KG1 (cell line): ENCODE results near the gene OR4K1.
"Not testable (repeated sequence)": the region's sequence is repeated elsewhere in the genome, so short reads cannot be mapped to it uniquely, and the experiment has no call there.

Source experiments
- DNase-seq: peaks from one replicate; lab custom pipeline; 2025; lab: John Stamatoyannopoulos, UW

The OR4K1 gene, protein sequence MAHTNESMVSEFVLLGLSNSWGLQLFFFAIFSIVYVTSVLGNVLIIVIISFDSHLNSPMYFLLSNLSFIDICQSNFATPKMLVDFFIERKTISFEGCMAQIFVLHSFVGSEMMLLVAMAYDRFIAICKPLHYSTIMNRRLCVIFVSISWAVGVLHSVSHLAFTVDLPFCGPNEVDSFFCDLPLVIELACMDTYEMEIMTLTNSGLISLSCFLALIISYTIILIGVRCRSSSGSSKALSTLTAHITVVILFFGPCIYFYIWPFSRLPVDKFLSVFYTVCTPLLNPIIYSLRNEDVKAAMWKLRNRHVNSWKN

DNA sequence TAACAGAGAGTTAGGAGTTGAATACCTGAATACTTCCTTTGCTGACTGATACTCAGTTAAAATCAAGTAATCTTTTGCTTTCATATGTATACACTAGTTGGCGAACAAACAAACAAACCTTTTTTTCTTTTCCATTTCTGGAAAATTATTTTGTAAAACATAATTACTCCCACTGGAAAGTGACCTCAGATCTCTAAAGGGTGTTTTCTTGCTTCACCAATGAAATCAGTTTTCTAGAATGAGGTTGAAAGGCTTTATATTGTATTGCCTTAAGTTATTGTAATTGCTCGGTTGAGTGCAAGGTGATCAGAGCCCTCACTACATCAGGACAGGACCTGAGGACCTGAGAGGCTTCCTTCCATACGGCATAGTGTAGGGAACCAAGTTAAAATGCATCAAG lies at the start of gene OR4K1:
TSS of gene OR4K1 (plus strand) at position 301 of the 400 bp plus-strand sequence. CDS start 4,750 bp downstream, outside the sequence.
- DNase-seq, result no peak

DNA sequence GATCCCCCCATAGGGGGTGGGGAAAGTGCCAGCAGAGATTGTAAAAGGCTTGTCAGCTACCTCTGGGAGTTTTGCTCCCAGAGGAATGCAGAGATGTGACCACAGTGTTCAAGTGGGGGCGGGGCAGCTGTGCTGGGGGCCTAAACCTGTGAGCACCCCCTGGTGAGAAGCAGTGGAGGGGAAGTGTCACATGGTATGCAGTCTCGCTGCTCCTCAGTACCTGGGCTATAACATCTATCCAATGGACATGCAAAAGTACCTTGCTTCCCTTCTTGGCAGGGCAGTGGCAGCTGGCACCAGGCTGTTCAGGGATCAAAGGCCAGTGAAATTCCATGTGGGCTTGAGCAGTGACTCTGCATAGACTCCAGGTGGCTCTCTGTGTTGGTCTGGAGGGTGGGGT lies 35.4 kb upstream of the OR4K1 start:
- no peak for DNase-seq

DNA sequence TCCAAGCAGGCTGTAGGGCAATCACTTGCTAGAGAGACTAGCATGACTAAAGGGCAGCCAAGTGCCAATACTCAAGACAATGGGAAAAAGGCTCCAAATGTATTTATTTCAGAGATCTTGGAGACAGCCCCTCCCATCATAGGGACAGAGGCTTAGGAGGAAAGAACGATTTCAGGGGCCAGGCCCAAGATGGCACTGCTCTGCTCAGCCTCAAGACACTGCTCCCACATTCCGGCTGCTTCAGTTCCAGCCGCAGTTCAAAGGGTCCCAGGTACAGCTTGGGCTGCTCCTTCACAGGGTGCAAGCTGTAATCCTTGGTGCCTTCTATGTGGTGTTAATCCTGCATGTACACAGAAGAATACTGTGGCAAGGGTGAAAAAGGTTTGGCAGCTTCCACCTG lies 29.7 kb upstream of the OR4K1 start:
- no peak for DNase-seq

DNA sequence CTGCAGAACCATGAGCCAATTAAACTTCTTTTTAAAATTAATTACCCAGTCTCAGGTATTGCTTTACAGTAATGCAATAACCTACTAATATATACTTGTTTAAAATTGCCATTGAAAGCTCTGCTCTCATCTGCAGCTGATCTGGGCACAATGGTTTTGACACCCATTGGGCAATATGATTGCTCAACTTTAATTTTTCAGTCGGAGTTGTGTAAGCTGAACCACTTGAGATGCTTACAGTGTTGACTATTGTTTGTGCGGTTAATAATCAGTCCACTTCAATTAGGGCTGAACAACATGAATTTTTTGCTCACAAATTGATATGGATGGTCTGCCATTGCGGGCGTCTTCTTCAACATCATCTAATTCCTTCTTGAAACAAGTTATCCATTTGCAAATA lies 28.3 kb upstream of the OR4K1 start:
- no peak for DNase-seq

DNA sequence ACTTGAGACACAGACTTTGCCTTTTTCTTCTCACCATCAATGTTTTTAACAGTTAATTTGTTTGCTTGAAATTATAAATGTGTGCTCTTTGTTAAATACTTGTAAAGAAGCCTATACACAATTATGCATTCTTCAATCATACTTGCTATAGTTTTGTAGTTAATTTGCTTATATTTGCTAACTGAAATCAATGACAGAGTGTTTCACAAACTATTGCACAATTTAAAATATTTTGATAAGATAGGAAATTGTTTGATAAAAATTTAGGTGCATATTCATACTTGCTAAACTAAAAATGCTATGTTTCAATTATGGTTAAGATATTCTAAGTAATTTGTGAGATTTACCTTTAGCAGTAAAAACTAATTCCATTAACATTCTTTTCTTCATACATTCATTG lies 24.1 kb upstream of the OR4K1 start:
- no peak for DNase-seq

DNA sequence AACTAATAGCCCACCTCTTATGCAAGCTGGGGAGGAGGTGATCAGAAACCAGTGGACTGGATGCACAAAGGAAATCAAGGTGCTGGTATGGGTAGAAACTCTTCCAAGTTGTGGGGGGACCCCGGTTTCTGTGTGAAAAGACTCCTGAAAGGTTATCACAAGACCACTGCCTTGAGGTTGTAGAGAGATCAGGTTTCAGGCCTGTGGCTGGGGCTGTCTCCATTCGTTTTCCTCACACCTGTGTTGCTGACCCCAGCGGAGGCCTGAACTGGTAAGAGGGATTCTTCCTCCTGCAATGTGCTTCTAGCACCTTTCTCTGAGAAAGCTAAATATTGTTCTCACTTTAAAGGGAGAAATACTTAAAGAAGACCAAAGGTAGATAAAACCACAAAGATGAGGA lies 19.6 kb upstream of the OR4K1 start:
- no peak for DNase-seq

DNA sequence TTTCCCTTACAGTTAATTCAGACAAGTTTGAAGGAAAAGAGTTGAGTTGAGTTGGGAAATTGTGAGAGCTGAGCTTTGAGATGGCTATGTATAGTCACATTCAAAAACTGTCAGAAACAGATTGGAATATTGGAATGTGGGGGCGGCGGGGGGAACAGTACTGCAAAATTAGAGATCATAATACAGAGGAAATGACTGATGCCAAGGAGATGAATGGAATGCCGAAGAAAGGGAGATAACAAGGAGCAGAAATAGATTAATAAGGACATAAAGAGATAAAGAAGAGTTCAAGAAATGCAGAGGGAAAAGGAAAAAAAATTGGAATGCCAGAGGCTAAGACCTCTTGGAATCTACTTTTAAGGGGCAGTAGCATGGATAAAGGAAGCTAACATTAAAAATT lies 13.5 kb upstream of the OR4K1 start:
- no peak for DNase-seq

DNA sequence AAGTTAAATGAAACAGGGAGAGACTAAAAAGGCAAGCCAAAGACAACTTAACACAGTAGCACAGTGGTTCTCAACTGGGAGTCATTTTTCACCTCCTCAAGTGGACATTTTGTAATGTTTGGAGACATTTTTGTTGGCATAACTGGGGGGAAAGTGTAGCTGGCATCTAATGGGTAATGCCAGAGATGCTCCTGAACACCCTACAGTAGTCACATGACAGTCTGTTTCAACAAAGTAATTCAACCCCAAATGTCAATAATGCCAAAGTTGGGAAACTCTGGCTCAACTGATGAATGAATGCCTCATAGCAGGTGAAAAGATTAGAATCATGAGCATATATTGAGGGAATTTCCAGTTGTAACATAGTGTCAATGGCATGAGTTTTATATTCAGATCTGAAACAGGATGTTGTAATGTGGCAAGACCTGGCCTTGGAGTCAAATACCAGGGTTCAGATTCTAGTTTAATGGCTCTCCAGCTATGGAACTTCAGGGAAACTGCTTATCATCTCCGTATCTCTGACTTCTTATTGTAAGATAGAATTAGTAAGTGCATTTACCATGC lies 12.7 kb upstream of the OR4K1 start:
- no peak for DNase-seq

DNA sequence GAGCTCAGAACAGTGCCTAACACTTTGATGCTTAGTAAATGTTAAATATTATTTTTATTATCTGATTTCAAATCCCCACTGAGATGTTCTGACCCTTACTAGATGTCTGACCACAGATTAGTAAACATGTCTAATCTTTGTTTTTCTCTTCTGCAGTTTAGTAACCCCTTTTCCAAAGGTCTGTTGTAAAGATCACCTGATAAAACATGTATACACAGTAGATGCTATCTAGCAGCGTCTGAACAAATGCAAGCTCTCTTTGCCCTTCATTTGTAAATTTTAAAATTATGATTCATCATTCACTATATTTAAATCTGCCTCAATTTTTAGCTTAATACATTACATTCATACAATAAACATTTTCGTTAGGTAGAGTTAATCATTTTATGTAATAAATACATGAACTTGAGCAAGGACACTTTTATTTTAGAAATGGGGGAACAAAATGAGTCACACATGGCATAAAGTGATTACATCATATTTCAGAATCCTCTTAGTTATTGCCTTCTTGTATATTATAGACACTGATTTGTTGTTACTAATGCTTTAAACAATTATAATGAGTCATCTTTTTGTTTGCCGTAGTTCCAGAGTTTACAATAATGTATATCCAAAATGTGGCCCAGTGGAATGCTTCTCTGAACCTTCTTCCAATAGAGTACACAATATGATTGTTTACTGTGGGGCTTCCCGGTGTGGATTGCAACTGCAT lies 12.0 kb upstream of the OR4K1 start:
- no peak for DNase-seq

DNA sequence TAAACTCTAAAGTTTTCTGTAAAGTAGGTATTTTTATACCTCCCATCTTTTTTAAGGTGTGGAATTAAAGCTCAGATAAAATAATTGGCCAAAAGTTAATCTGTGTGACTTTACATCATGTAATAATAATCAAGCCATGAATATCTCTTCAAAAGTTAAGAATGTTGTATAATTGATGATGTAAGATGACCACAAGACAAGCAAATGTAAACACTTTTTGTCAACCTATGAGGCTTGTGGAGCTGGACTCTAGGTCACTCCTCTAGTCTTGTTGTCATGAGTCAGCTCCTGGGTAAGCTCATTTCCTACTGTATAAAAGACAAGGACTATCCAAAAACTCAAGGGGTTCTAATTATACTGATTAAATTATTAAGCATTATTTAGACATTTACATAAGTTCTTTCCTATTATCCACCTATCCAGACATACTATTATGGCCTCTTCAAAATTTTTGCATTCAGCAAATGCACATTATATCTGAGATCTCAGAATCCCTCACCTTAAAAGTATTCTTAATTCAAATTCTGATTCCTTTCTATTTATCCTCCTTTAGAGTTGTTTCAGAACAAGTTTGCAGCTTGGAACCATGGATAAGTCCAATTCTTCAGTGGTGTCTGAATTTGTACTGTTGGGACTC lies 10.6 kb upstream of the OR4K1 start, which contains the start of gene OR4K5:
TSS of gene OR4K5 (plus strand) at position 587 of the 637 bp plus-strand sequence. CDS start at position 587, 0 bp downstream.
- no peak for DNase-seq

DNA sequence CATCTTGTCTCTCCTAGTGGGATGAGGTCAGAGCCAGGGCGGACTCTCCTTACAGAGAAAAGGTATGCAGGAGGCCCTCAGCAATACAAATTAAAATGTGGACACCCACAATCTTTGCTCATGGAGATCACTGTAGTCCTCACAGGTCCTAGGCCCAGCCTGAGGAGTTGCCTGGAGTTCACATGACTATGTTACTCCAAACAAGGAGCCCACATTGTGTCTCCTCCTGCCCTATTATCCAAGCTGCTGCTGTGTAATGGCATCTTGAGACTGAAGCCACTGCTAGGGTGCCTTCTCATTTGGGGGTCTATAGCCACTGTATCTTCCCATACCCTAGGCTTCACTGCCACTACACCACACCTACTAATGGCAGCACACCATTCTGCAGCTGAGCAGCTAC lies 11.0 kb downstream of the OR4K1 start:
- no peak for DNase-seq

DNA sequence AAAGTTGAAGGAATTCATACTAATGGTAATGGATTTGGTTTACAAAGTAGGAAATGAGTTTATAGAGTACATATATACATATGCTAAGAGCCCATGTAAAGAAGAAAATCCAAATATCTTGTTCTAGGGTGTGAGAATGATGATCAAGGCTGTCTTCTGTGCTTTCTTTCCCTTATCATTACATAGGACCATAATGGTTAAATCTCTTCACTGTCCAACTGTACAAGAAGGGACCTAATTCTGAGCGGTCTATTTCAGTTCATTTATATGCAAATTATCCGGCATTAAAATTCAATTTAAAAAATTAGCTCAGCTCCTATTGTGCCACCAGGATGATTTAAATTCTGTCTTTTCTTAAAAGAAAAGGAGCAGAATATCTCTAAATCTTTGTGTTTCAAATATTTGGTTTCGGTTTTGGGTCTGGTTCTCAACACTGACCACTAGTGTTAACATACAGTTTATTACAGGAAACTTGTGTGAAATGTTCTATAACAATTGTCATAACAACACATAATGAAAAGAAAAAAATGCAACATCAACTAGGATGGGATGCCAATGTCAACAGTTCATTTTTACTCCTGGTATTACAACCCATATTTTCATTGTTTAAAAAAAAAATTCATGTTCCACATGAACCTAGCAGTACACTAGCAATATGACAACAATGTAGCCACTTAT lies 16.8 kb downstream of the OR4K1 start:
- DNase-seq, result no peak

DNA sequence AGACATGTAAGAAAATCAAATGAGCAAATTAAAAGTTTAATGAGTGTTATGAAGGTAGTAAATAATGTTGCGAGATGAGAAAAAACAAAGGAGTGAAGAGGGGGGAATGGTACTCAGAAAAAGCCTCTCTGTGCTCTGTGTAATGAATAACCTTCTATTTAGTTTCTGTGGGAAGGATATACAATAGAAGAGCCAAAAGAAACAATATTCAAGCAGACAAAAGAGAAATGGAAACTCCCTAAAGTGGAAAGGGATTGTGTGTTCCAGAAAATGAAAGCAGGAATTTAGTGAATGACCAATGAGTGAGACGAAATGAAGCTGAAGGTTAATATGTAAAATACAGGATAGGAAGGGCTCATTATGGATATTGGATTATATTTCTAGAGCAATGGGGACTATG lies 18.5 kb downstream of the OR4K1 start:
- DNase-seq, result no peak

DNA sequence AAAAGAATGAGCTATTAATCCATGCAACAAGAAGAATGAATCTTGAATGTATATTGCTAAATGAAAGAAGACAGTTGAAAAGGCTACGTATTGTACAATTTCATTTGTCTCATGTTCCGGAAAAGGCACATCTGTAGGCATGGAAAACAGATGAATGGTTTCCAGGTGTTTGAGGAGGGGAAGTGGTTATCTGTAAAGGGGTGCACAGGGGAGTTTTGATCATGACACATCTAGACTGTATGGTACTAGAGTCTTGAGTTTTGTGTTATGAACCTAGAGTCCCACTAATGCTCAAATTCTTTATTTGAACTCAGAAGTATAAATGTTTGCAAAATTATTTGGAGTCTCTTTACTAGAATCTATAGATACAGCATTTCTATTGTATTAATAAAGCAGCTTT lies 39.0 kb downstream of the OR4K1 start:
- not testable (repeated sequence) for DNase-seq

DNA sequence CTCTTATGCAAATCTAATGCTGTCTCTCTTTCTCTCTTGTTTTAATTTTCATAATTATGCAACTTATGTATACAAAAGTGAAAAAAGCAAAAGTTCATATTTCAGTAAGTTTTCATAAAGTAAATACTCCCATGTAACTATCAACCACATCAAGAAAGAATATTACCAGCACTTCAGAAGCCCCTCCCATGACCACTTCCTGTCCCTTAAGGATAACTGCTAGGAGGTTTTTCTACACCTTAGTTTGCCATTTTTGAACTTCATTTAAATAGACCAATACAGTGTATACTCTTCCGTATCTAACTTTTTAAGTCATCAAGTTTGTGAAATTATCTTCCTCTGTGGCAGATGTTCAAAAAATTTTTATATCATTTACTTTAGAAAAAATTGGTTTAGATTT lies 44.1 kb downstream of the OR4K1 start:
- DNase-seq, result no peak

DNA sequence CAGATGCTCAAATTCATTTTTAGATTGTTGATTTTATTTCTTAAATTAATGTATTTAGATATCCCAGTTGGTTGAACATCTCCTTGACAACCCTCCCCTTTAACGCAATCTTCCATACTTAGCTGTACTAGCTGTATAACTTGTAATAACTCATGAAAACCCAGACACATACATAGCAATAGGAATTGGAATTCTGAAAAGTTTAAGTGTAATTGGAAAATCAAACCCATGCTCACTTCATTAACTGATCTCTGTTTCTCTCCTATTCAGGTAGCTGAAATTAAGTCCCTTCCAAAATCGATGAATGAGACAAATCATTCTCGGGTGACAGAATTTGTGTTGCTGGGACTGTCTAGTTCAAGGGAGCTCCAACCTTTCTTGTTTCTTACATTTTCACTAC lies 44.6 kb downstream of the OR4K1 start, which contains the start of gene OR4K15:
TSS of gene OR4K15 (plus strand) at position 301 of the 400 bp plus-strand sequence. CDS start at position 301, 0 bp downstream.
- no peak for DNase-seq
